RPMI7951 (cell line): ENCODE measurements around the gene TNF. TPM values are rescaled to one million over a fixed set of nuclear protein-coding genes. Genes with fewer than 3 reads are reported as not detected.

Experiments used
- DNase-seq: peaks from one replicate; pipeline ENCODE4 v3.0.0-alpha.2; 2012; ENCODE audit warnings: low read depth
- total RNA-seq: library from RNA; depleted of rRNA; stranded (reverse); fragments of >200 nt; shearing (Covaris generic); gene quantifications from 2 replicates; pipeline ENCODE4 v1.2.3, GENCODE V29; 2014; rRNA removed

The TNF gene
- total RNA-seq, 1 experiment from 2014 or later, result 1.7 TPM

DNA sequence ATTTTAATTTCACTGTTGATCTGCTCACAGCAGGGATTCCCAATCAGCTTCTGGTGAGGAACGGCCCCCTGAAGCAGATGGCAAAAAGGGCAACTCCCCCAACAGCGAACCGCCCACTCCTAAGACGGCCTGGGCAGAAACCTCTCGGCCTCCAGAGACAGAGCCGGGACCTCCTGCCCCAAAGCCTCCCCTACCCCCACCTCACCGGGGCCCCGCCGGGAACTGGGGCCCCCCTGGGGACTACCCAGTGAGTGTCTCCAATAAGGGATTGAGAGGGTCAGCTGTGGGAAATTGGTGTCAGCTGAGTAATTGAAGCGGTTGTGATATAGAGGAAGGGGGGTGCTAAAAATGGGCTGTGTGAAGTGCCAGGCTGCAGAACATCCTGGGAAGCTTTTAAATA is 51.6 kb downstream of the TNF start:
- DNase-seq, result no peak

DNA sequence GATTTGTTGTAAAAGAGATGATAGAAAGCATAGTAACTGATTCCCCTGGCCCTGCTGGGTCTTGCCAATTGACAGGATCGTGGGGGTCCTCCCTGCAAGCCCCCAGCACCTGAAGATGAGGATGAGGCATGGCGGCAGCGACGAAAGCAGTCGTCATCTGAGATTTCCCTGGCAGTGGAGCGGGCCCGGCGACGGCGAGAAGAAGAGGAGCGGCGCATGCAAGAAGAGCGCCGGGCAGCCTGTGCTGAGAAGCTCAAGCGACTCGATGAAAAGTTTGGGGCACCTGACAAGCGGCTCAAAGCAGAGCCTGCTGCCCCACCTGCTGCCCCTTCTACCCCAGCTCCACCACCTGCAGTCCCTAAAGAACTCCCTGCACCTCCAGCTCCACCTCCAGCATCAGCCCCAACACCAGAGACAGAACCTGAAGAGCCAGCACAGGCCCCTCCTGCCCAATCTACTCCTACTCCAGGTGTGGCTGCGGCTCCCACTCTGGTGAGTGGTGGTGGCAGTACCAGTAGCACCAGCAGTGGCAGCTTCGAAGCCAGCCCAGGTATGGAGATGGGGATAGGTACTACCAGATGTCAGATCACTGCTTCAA is 52.4 kb downstream of the TNF start:
- no peak for DNase-seq

Other genes with a start within 250 kb of the TNF start
- gene HLA-B, start 218.4 kb upstream of the TNF start, total RNA-seq, result 1,333 and 1,408 TPM in 2 replicates
- 42.3 and 42.9 TPM in 2 replicates for gene MICA, start 172.0 kb upstream of the TNF start, total RNA-seq
- gene MICB, start 77.4 kb upstream of the TNF start, total RNA-seq, result 31.0 and 34.4 TPM in 2 replicates
- gene MCCD1, start 46.6 kb upstream of the TNF start, total RNA-seq, result not detected in 2 replicates
- 472 and 494 TPM in 2 replicates for gene DDX39B, start 33.6 kb upstream of the TNF start, total RNA-seq
- gene ATP6V1G2, start 29.0 kb upstream of the TNF start, total RNA-seq, result 2.3 and 2.6 TPM in 2 replicates
- 25.0 and 27.5 TPM in 2 replicates for gene NFKBIL1, start 28.0 kb upstream of the TNF start, total RNA-seq
- not detected in 2 replicates for gene LTA, start 3.3 kb upstream of the TNF start, total RNA-seq
- gene LTB, start 6.9 kb downstream of the TNF start, total RNA-seq, result not detected in 2 replicates
- not detected in 2 replicates for gene LST1, start 10.7 kb downstream of the TNF start, total RNA-seq
- 0.36 TPM in 1 of 2 replicates, not detected in the other for gene NCR3, start 17.4 kb downstream of the TNF start, total RNA-seq
- gene AIF1, start 39.7 kb downstream of the TNF start, total RNA-seq, result not detected in 2 replicates
- 52.8 and 53.7 TPM in 2 replicates for gene PRRC2A, start 45.1 kb downstream of the TNF start, total RNA-seq
- gene BAG6, start 77.1 kb downstream of the TNF start, total RNA-seq, result 124 and 161 TPM in 2 replicates
- 2.5 and 3.4 TPM in 2 replicates for gene APOM, start 80.3 kb downstream of the TNF start, total RNA-seq
- 13.9 and 18.6 TPM in 2 replicates for gene C6orf47, start 85.2 kb downstream of the TNF start, total RNA-seq
- gene GPANK1, start 89.4 kb downstream of the TNF start, total RNA-seq, result 20.0 and 22.5 TPM in 2 replicates
- 371 and 469 TPM in 2 replicates for gene CSNK2B, start 90.5 kb downstream of the TNF start, total RNA-seq
- 0.36 and 1.3 TPM in 2 replicates for gene LY6G5B, start 94.4 kb downstream of the TNF start, total RNA-seq
- 2.9 and 3.2 TPM in 2 replicates for gene LY6G5C, start 105.5 kb downstream of the TNF start, total RNA-seq
- 36.7 and 36.9 TPM in 2 replicates for gene ABHD16A, start 127.8 kb downstream of the TNF start, total RNA-seq
- not detected in 2 replicates for gene LY6G6F, start 131.3 kb downstream of the TNF start, total RNA-seq
- gene LY6G6D, start 139.8 kb downstream of the TNF start, total RNA-seq, result not detected in 2 replicates
- gene LY6G6C, start 146.2 kb downstream of the TNF start, total RNA-seq, result not detected in 2 replicates
- gene MPIG6B, start 147.8 kb downstream of the TNF start, total RNA-seq, result not detected in 2 replicates
- gene DDAH2, start 153.7 kb downstream of the TNF start, total RNA-seq, result 39.4 and 53.3 TPM in 2 replicates
- gene CLIC1, start 161.0 kb downstream of the TNF start, total RNA-seq, result 1,387 and 1,552 TPM in 2 replicates
- 14.1 and 17.8 TPM in 2 replicates for gene MSH5, start 164.4 kb downstream of the TNF start, total RNA-seq
- gene SAPCD1, start 187.1 kb downstream of the TNF start, total RNA-seq, result 0.72 and 2.7 TPM in 2 replicates
- gene VWA7, start 201.8 kb downstream of the TNF start, total RNA-seq, result 0.10 and 0.36 TPM in 2 replicates
- 26.4 and 33.6 TPM in 2 replicates for gene VARS1, start 220.2 kb downstream of the TNF start, total RNA-seq
- 145 and 164 TPM in 2 replicates for gene LSM2, start 231.4 kb downstream of the TNF start, total RNA-seq
- gene HSPA1L, start 239.7 kb downstream of the TNF start, total RNA-seq, result 0.68 and 0.84 TPM in 2 replicates
- 141 and 155 TPM in 2 replicates for gene HSPA1A, start 240.0 kb downstream of the TNF start, total RNA-seq